GM13976 (cell line): Measurements from ENCODE around the gene GYG1.

ENCODE experiments used
- DNase-seq: peaks from one replicate; pipeline ENCODE4 v3.0.0; 2012; ENCODE audit warnings: low spot score
- in situ Hi-C: fragments of 300-500 bp; cut with MboI; formaldehyde crosslinking; loops from one replicate; pipeline ENCODE4 v1.12.0; 2022; ENCODE audit warnings: low sequenced_read_pairs, mixed read lengths, inconsistent platforms; ENCODE audit not compliant: unreplicated experiment
- TF ChIP-seq, protein P1 (sequence below): IDR thresholded peaks from 2 replicates; pipeline ENCODE4 v1.5.1; 2012; ENCODE audit warnings: borderline replicate concordance, mild to moderate bottlenecking; ENCODE audit not compliant: insufficient read depth; ENCODE audit errors: extremely low read depth, missing control alignments, control extremely low read depth

Gene GYG1

DNA sequence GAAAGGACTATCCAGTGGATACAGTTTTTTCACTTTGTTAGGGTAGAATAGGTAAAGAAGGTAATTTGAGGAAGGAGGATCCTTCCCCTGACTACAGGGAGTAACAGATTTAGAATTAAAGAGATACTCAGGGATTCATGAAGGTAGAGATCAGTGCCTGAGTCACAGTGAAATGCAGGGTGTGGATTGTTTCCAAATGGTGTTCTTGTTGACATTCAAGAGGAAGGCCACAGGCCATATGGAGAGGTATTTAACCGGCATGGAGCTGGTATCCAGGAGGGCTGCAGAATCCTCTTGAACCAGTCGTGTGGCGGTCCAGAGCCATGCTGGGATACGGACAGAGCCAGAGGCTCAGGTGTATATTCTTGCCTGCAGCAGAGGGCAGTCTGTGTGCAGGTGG is 28.2 kb downstream of the GYG1 start:
- in situ Hi-C loops = no loop called here
- no peak for DNase-seq
- TF ChIP-seq, protein P1, sequence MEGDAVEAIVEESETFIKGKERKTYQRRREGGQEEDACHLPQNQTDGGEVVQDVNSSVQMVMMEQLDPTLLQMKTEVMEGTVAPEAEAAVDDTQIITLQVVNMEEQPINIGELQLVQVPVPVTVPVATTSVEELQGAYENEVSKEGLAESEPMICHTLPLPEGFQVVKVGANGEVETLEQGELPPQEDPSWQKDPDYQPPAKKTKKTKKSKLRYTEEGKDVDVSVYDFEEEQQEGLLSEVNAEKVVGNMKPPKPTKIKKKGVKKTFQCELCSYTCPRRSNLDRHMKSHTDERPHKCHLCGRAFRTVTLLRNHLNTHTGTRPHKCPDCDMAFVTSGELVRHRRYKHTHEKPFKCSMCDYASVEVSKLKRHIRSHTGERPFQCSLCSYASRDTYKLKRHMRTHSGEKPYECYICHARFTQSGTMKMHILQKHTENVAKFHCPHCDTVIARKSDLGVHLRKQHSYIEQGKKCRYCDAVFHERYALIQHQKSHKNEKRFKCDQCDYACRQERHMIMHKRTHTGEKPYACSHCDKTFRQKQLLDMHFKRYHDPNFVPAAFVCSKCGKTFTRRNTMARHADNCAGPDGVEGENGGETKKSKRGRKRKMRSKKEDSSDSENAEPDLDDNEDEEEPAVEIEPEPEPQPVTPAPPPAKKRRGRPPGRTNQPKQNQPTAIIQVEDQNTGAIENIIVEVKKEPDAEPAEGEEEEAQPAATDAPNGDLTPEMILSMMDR = no peak

DNA sequence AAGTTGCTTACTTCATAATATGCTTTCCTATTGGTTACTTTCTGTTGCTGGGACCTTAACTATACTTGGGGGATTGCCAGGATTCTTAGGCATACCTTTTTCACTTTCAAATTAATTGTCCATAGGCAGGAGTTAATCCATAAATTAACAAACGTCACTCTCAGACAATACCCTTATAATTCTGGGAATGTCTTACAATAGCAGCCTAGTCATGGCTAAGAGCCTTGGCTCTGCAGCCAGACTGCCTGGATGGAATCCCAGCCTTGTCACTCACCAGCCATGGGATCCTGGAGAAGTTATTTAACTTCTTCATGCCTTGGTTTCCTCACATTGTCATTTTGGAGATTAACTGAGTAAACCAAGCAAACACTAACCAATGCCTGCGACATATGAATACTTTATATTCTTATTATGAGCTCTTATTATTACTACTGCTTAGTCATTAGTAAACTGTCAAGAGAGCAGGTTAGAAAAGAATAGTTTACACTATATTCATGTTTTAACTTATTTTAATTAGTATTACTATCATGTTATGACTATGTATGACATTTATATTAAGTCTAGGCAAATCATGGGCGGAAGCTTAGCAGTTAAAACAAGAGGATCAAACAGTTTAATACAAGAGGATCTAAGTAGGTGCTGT is 29.0 kb downstream of the GYG1 start:
- in situ Hi-C loops = no loop called here
- TF ChIP-seq, protein P1 = no peak
- DNase-seq = no peak

DNA sequence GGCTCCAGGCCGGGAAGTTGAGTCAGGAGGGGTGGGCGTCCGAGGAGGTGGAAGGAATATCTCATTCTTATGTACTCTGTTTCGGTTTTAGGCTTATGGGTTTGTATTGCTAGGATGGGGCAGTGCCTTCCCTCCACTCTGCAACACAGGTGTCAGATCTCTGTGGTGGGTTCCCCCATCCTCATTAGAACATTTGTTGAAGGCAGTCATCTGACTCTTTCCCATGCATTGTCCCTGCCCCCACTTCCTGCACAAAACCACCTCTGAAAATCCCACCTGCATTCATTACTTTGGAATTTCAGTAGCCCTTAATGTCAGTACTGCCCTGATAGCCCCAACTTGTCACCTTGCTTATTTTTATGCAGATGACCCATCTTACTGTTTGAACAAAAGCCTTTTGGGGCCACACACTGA is 29.5 kb downstream of the GYG1 start:
- in situ Hi-C loops = no loop called here
- no peak for DNase-seq
- TF ChIP-seq, protein P1 = no peak

DNA sequence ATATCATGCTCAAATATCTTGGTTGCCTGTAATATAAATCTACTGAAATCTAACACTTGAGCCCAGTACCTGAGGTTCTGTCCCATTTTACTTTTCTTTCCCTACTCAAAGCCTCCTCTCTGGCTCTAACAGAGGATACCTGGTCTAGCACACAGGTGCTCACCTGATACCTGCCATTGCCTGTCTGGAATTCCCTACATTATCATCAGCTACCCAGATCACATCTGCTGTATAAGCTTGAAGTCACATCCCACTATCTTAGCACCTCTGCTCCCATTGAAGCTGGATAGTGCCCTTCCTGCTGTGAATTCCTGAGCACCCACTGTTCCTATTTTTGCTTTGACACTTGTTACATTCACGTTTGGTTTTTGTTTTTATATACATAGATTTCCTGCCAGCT is 30.5 kb downstream of the GYG1 start:
- DNase-seq = no peak

DNA sequence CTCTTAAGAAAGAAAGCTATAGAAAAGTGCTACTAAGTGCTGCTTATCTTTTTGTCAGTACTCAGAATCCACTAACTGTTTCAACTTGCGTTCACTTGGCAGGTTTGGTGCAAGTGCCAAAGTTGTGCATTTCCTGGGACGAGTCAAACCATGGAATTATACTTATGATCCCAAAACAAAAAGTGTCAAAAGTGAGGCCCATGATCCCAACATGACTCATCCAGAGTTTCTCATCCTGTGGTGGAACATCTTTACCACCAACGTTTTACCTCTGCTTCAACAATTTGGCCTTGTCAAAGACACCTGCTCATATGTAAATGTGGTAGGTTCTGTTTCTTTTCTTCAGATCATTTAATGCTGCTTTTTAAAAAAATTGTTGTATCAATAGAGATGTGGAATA is 32.6 kb downstream of the GYG1 start:
- TF ChIP-seq, protein P1 = no peak
- in situ Hi-C loops = no loop called here
- no peak for DNase-seq

More for the DNA sequence above, 30.5 kb downstream of the GYG1 start:
- TF ChIP-seq, protein P1 = no peak
- in situ Hi-C loops = no loop called here

DNA sequence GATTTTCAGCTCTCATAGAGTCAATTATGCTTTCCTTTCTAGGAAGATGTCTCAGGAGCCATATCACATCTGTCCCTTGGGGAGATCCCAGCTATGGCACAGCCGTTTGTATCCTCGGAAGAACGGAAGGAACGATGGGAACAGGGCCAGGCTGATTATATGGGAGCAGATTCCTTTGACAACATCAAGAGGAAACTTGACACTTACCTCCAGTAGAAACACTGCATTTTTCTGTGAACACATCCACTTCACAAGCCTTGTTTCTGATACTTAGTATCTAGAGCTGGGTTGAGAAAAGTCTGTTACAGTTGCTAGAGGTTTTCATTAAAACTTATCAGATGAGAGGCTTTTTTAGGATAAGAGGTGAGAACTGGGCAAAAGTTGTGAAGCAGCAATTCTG is 35.4 kb downstream of the GYG1 start:
- no peak for DNase-seq
- TF ChIP-seq, protein P1 = no peak
- in situ Hi-C loops = no loop called here

DNA sequence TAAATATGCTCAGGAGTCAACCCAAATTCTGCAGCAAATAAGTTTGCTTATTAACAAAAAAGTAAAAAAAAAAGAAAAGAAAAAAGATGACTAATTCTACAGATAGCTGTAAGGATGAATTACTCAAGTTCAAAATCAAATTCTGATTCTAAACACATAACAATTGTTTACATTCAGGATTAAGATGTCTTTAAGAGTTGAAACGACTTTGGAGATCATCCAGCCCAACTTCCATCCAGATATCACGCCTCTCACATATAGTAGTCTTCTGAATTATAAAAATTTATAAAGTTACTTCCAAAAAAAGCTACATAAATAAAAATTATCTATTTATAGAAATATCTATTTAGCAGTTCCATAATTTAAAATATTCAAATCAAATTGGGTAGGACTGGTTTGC is 39.8 kb downstream of the GYG1 start:
- in situ Hi-C loops = no loop called here
- DNase-seq = no peak
- TF ChIP-seq, protein P1 = no peak
